ES-I3 (cell line): ENCODE measurements around the gene PSPC1.

Experiments
- H3K36me3 ChIP-seq: 2 replicates; pipeline ENCODE4 v1.6.1; 2013; ENCODE audit warnings: mild to moderate bottlenecking, low read length, control low read depth, moderate library complexity; ENCODE audit not compliant: insufficient read depth
- H3K4me1 ChIP-seq: 2 replicates; pipeline ENCODE4 v1.6.1; 2013; ENCODE audit warnings: mild to moderate bottlenecking, control low read depth, low read length; ENCODE audit not compliant: insufficient read depth
- H3K9ac ChIP-seq: 2 replicates; pipeline ENCODE4 v1.6.1; 2013; ENCODE audit warnings: low read depth, mild to moderate bottlenecking, low read length, moderate library complexity
- H3K9me3 ChIP-seq: 2 replicates; pipeline ENCODE4 v1.6.1; 2013; ENCODE audit warnings: mild to moderate bottlenecking, low read length, moderate library complexity; ENCODE audit not compliant: control insufficient read depth, insufficient read depth

PSPC1 gene

DNA sequence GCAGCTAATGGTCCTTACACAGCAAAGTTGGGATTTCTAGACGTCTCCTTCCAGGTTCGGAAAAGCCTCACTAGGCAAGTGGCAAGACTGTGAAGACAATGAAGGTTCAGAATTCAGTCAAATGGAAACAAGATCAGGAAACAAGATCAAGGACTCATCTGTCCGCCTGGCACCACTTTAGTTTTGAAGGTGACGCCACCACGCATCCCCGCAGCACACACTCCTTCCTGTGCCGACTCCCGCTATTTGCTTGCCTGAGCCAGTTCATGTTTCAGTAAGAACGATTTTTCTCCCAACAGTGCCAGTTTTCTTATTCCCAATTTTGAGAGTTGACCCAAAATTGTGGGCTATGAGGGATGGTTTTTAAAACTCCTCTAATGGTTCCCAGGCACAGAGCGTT is 107.8 kb downstream of the PSPC1 start:
- H3K9ac ChIP-seq = no peak overlapping the region
- H3K9me3 ChIP-seq = no peaks in the 10 kb centered on the region
- no peaks in the 10 kb centered on the region for H3K4me1 ChIP-seq
- H3K36me3 ChIP-seq = peaks cover 29% of the 10 kb centered on the region

DNA sequence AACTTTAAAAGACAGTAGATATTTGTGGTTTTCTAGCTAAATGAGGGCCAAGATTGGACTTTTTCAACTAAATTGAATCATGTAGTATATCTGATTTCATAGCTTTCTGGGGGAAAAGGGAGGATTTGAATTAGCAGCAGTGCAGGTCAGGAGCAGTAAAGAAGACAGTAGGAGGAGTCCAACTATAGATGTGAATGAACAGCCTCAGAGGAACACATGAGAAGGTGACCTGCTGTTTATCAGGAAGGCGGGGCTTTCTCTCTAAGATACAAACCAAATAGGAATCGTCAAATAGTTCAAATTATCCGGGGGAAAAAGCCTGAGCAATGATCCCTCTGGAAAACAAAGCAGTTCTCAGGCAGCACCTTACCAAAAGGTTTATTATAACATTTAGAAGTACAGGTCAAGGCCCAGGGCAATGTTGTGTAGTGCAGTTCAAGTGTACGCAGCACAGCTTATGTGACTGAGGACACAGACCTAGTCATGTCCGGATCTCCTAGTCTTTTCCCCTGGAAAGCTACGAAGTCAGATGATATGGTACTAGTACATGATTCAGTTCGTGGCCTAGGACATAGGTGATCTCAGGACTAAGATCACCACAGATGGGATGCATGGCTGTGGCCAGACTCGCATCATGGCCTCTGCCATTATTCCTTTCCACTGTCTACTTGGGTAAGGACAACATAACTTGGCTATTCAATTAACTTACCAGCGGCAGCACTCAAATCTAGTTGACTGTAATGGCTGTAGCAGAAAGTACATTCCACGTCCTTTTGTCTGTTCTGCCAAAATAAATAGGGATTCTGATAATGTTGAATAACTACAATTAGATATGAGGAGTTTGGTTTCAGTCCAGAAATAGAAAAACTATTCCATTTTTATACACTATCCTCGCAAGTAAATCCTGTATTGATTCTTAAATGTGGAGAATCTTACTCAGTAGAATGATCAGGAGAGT is 109.0 kb downstream of the PSPC1 start:
- Histone ChIP-seq H3K9ac (no peak overlapping the region), H3K4me1 (no peaks in the 10 kb centered on the region), H3K36me3 (peaks cover 31% of the 10 kb centered on the region), H3K9me3 (no peaks in the 10 kb centered on the region)

DNA sequence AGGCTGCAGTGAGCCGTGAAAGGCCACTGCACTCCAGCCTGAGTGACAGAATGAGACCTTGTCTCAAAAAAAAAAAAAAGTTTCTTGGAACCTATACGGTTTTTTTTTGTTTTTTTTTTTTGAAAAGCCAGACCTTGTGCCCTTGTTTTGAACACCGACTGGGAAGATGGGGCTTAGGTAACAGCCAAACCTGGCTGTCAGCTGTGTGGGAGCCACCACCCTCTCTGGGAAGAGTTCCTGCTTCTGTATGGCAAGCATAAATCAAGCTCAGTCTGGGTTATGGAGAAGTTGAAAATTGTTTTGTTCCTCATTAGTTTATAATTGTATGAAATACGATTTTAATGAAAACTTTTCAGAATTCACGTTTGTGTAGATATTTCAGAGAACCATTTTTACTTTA is 109.8 kb downstream of the PSPC1 start:
- Histone ChIP-seq H3K36me3 (peaks cover 36% of the 10 kb centered on the region), H3K9me3 (no peaks in the 10 kb centered on the region), H3K9ac (no peak overlapping the region), H3K4me1 (no peaks in the 10 kb centered on the region)

DNA sequence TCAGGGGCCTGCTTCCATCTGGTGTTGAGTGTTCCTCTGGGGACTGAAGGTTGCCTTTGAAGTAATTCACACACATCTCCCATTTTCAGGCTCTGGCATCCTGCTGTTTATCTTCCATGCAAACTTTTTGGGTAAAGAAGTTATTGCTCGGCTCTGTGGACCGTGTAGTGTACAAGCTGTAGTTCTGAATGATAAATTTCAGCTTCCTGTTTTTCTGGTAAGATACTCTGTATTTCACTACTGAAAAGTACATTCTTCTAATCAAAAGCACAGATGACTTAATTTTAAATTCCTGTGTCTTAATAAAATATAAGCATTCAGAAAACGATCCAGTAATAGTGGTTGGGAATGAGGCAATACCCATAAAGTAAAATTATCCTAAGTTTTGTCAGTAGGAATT is 112.6 kb downstream of the PSPC1 start:
- H3K9me3 ChIP-seq = no peaks in the 10 kb centered on the region
- no peaks in the 10 kb centered on the region for H3K4me1 ChIP-seq
- H3K36me3 ChIP-seq = peaks cover 39% of the 10 kb centered on the region
- H3K9ac ChIP-seq = no peak overlapping the region

DNA sequence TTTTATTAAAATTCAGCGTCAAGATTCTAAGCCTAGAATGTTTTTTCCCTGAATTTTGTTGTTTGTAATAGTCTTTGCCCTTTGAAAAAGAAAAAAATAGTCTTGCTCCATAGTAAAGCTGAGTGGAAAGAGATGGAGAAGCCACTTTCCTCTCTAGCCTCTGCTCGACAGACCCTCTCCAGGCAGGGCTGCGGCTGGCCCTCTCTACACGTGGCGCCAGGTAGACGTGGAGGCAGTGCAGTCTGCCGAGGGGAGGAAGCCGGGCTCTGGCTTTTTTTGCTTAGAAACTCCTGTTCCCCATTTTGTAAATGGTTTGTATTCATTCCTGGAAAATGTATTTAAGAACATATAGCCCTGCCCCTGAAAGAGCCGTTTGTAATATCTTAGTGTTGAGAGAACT is 114.0 kb downstream of the PSPC1 start:
- H3K36me3 ChIP-seq = peaks cover 29% of the 10 kb centered on the region
- H3K9me3 ChIP-seq = no peaks in the 10 kb centered on the region
- H3K4me1 ChIP-seq = no peaks in the 10 kb centered on the region
- no peak overlapping the region for H3K9ac ChIP-seq

DNA sequence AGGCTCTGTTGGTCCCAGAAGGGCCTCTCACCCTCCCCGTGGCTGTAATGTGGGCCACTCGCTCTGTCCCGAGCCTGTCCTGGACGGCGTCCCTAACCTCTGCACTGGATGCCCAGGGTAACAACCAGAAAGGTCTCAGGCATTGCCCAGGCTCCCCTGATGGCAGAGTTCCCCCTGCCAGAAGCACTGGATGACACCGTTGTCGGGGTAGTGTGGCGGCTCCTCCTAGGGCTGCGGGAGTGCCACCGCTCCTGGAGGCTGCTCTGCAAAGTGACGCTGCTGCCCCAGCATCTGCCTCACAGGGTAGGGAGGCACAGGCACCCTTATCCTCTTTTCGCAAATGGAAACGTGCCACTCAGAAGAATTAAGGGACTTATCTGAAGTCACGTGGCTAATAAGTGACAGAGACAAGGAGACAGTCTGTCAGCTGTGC is 117.3 kb downstream of the PSPC1 start:
- Histone ChIP-seq H3K4me1 (no peaks in the 10 kb centered on the region), H3K36me3 (peaks cover 18% of the 10 kb centered on the region), H3K9ac (no peak overlapping the region), H3K9me3 (no peaks in the 10 kb centered on the region)

DNA sequence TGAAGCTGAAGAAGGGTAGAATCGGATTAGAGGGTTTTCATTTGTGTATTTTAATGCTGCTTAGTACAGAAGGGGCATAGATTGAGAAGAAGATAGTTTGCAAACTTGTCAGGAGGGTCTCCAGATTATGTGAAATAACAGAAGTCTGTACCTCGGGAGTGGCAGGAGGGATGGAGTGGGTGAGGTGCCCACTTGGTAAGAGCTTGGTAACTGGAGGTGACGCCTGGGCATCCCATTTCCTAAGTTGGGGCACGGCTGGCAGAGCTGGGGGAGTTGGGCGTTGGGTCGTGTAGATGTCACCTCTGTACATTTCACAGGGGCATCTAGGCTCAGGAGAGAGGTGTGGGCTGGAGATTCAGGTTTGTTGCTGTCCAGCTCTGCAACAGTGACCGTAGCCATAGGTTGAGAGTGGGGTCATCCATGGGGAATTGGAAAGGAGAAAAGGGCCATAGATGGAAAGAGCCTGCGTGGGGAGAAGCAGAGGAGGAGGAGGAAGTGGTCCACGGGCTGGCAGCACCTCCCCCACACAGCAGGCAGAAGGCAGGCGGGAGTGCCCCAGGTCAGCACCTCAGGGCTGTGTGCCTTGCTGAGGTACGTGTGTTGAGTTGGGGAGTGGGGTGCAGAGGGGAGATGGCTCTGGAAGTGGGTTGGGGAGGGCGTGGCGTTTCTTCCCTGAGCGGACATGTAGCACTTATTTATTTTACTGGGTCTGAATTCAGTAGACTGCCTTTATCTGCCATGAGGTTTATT is 118.1 kb downstream of the PSPC1 start:
- Histone ChIP-seq H3K36me3 (peaks cover 11% of the 10 kb centered on the region), H3K4me1 (no peaks in the 10 kb centered on the region), H3K9ac (no peak overlapping the region), H3K9me3 (no peaks in the 10 kb centered on the region)

DNA sequence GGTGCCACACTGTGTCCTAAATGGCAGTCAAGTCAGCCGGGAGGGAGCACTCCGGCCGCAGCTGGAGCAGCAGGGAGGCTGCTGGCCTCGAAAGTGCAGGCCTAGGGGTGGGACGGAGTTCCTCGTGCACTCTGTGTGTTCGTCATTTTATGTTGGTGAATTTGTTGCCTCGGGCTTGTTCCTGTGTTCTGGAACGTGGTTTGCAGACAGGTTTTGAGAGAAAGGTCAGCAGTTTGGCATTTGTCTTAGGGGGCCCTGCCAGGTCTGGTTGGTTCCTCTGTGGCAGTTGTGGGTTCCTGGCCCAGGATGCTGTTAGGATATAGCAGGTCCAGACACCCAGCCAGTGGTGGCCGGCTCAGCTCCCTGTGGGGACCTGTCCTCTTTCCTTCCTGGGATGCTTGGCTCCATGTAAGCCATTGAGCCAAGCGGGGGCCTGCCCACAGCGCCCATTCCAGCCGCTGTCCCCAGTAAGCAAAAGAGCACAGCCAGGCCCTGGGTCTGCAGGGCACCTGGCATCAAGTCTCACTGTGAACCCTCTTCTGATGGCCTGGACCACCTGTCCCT is 119.2 kb downstream of the PSPC1 start:
- Histone ChIP-seq H3K9me3 (no peaks in the 10 kb centered on the region), H3K4me1 (no peaks in the 10 kb centered on the region), H3K36me3 (peaks cover 9% of the 10 kb centered on the region), H3K9ac (no peak overlapping the region)

DNA sequence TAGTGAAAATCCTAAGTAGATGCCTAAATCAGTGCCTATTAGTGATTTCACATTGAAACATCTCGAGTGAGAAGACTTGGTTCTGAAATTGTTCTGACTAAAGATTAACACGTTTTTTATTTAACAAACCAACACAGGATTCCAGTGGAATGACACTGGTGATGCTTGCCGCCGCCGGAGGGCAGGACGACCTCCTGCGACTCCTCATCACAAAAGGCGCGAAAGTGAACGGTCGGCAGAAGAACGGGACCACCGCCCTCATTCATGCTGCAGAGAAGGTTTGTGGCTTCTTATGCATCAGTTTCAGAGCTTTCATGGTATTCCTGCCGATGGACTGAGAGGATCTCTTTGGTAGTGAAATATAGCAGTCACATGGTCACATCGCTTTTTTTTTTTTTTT is 121.2 kb downstream of the PSPC1 start:
- no peaks in the 10 kb centered on the region for H3K4me1 ChIP-seq
- no peak overlapping the region for H3K9ac ChIP-seq
- no peaks in the 10 kb centered on the region for H3K9me3 ChIP-seq
- H3K36me3 ChIP-seq = peaks cover 7% of the 10 kb centered on the region

DNA sequence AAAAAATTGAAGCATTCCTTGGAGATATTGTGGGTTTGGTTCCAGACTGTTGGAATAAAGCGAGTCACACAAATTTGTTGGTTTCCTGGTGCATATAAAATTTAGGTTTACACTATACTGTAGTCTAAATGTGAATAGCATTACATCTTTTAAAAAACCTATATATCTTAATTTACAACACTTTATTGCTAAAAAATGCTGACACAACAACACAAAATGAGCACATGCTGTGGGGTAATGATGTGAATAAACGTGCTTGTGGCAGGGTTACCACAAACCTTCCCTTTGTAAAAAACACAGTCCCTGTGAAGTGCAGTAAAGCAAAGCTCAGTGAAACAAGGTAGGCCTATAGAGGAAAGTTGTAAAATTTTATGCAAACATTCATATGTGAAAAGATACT is 121.6 kb downstream of the PSPC1 start:
- H3K9ac ChIP-seq = no peak overlapping the region
- H3K36me3 ChIP-seq = peaks cover 4% of the 10 kb centered on the region
- no peaks in the 10 kb centered on the region for H3K4me1 ChIP-seq
- H3K9me3 ChIP-seq = no peaks in the 10 kb centered on the region

DNA sequence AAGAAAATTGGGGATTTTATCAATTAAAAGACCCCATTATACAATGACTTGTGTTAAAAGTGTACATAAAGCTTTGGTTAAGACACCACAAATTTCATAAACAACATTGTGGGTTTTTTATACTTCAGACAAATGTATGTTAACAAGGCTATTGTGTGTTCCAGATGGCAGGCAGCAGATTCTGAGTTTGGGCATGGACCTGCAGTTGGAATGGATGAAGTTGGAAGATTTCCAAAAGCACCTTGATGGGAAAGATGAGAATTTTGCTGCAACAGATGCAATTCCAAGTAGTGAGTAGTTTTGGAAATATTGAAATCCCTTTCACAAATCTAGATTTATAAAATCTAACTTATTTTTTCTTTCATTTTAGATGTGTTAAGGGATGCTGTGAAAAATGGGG is 123.9 kb downstream of the PSPC1 start:
- no peaks in the 10 kb centered on the region for H3K9me3 ChIP-seq
- H3K4me1 ChIP-seq = no peaks in the 10 kb centered on the region
- no peak overlapping the region for H3K9ac ChIP-seq
- H3K36me3 ChIP-seq = peaks cover 4% of the 10 kb centered on the region

DNA sequence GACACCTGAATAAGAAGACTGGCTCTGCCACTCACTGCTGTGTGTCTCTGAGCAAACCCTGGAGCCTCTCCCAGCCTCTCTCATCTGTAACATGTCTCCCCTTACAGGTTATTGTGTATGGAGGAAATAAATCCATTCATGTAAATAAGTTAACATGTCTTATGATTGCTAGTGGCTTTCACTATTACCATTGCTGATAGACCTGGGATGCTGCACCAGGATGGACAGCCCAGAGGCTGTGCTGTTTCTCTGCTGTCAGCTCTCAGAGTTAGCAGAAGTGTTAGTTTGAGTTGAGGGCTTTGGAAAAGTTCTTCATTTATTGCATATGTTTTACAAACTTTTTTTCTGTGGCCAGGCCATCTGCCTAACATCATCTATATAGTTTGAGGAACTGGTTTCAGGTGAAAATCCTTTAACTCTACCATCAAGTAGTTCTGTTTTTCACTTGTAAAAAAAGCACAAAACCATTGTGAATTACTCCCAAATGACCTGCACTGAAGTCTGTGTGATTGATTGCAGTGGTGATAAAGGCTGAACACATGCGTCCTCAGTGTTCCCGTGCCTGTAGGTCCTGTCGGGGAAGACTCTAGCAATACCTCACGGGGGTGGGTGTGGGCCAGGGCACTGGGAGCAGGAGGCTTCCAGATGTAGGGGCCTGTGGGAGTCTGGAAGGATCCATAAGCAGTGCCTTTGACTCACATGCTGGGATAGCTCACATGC is 124.7 kb downstream of the PSPC1 start:
- no peaks in the 10 kb centered on the region for H3K4me1 ChIP-seq
- peaks cover 4% of the 10 kb centered on the region for H3K36me3 ChIP-seq
- no peak overlapping the region for H3K9ac ChIP-seq
- no peaks in the 10 kb centered on the region for H3K9me3 ChIP-seq
